GM18868 (cell line): ENCODE results near the gene CACNA2D1.

Source experiments
- ATAC-seq: cut with Tn5 transposase; IDR thresholded peaks from one replicate; pipeline ENCODE4 v1.9.1; 2021; ENCODE audit warnings: mild to moderate bottlenecking, moderate library complexity; ENCODE audit not compliant: unreplicated experiment

The CACNA2D1 gene

GRCh38 chr7:82128546-82128945, 315.0 kb downstream of the CACNA2D1 start:
- ATAC-seq = no peak

GRCh38 chr7:82126576-82126975, 317.0 kb downstream of the CACNA2D1 start:
- ATAC-seq = no peak

- no peak for ATAC-seq
Observed at GRCh38 chr7:82124445-82124844, 319.1 kb downstream of the CACNA2D1 start.

- ATAC-seq = no peak
Observed at GRCh38 chr7:82122275-82122674, 321.3 kb downstream of the CACNA2D1 start.

GRCh38 chr7:82114237-82114636, 329.3 kb downstream of the CACNA2D1 start:
- ATAC-seq = no peak

- no peak for ATAC-seq
Observed at GRCh38 chr7:82110146-82110840, 333.3 kb downstream of the CACNA2D1 start.

GRCh38 chr7:82109288-82109687, 334.3 kb downstream of the CACNA2D1 start:
- peak; percentile 54 for ATAC-seq

- no peak for ATAC-seq
Observed at GRCh38 chr7:82106201-82106600, 337.4 kb downstream of the CACNA2D1 start.

- peak; percentile 67 for ATAC-seq
Observed at GRCh38 chr7:82105463-82105862, 338.1 kb downstream of the CACNA2D1 start.

- no peak for ATAC-seq
Observed at GRCh38 chr7:82098414-82098813, 345.2 kb downstream of the CACNA2D1 start.

- ATAC-seq = no peak
Observed at GRCh38 chr7:82091126-82091684, 352.4 kb downstream of the CACNA2D1 start.

GRCh38 chr7:82087099-82087498, 356.5 kb downstream of the CACNA2D1 start:
- ATAC-seq = no peak

GRCh38 chr7:82085116-82085515, 358.5 kb downstream of the CACNA2D1 start:
- no peak for ATAC-seq

- ATAC-seq = no peak
Observed at GRCh38 chr7:82081644-82082224, 361.8 kb downstream of the CACNA2D1 start.

GRCh38 chr7:82080254-82080927, 363.2 kb downstream of the CACNA2D1 start:
- peak; percentile 75 for ATAC-seq

GRCh38 chr7:82079527-82079926, 364.1 kb downstream of the CACNA2D1 start:
- no peak for ATAC-seq

- no peak for ATAC-seq
Observed at GRCh38 chr7:82078807-82079206, 364.8 kb downstream of the CACNA2D1 start.

- no peak for ATAC-seq
Observed at GRCh38 chr7:82071468-82071867, 372.1 kb downstream of the CACNA2D1 start.

GRCh38 chr7:82067628-82068264, 375.8 kb downstream of the CACNA2D1 start:
- no peak for ATAC-seq

- ATAC-seq = no peak
Observed at GRCh38 chr7:82057476-82057875, 386.1 kb downstream of the CACNA2D1 start.

- no peak for ATAC-seq
Observed at GRCh38 chr7:82056282-82056681, 387.3 kb downstream of the CACNA2D1 start.
